PC-9 (cell line): ENCODE measurements around the gene ANO1.

Source experiments
- CTCF ChIP-seq: fragments of 200-600 bp; sonication (generic); conservative IDR thresholded peaks from 2 replicates; pipeline ENCODE4 v1.6.1; 2017; ENCODE audit warnings: mixed run types, antibody characterized with exemption, mild to moderate bottlenecking, moderate library complexity
- EZH2 ChIP-seq: fragments of 200-600 bp; sonication (generic); IDR thresholded peaks from 2 replicates; pipeline ENCODE4 v1.8.0; 2017; ENCODE audit warnings: antibody characterized with exemption, low read depth

- TF ChIP-seq CTCF (no peak), EZH2 (no peak)
Observed at GRCh38 chr11:70202920-70203750, 125.0 kb downstream of the ANO1 start, which contains the start of gene FADD.
